A673 (cell line): ENCODE data around the gene PLXNA1. TPM values are rescaled to one million over a fixed set of nuclear protein-coding genes. Genes with fewer than 3 reads are reported as not detected.

Source experiments
- BruUV-seq: library from RNA; stranded (reverse); fragments of 400-500 nt; replicated peaks from 2 replicates; lab custom pipeline; 2021; lab: Mats Ljungman, UMichigan
- CTCF ChIA-PET: fragments of 300-600 bp; sonication (Branson Sonifier 250); formaldehyde crosslinking; loops from one replicate; lab custom pipeline; 2022; ENCODE audit warnings: antibody characterized with exemption; lab: Charles Lee
- POLR2A ChIA-PET: fragments of 300-600 bp; sonication (Branson Sonifier 250); formaldehyde crosslinking; loops from one replicate; lab custom pipeline; 2022; ENCODE audit warnings: antibody characterized with exemption; ENCODE audit not compliant: low non-redundant PET; lab: Charles Lee
- DNase-seq: peaks from one replicate; pipeline ENCODE4 v3.0.0-alpha.2; 2015; ENCODE audit warnings: low spot score
- H3K27ac ChIP-seq: fragments of 200-600 bp; sonication (generic); 2 replicates; pipeline ENCODE4 v1.5.1; 2016; ENCODE audit warnings: mixed run types, low read depth, mild to moderate bottlenecking, mixed read lengths, antibody characterized with exemption, low read length; ENCODE audit not compliant: poor library complexity, severe bottlenecking
- H3K27me3 ChIP-seq: fragments of 200-600 bp; sonication (generic); replicated peaks from 2 replicates; pipeline ENCODE4 v1.6.1; 2017; ENCODE audit warnings: mixed run types, low read depth, mild to moderate bottlenecking, mixed read lengths, antibody characterized with exemption, low read length; ENCODE audit not compliant: insufficient read depth, poor library complexity
- H3K36me3 ChIP-seq: fragments of 200-600 bp; sonication (generic); 2 replicates; pipeline ENCODE4 v1.6.1; 2016; ENCODE audit warnings: mixed run types, mild to moderate bottlenecking, mixed read lengths, antibody characterized with exemption, low read length; ENCODE audit not compliant: insufficient read depth, poor library complexity, severe bottlenecking
- H3K4me1 ChIP-seq: fragments of 200-600 bp; sonication (generic); 2 replicates; pipeline ENCODE4 v1.6.1; 2017; ENCODE audit warnings: mixed run types, mild to moderate bottlenecking, mixed read lengths, antibody characterized with exemption, low read length; ENCODE audit not compliant: insufficient read depth, poor library complexity, severe bottlenecking
- H3K4me3 ChIP-seq: fragments of 200-600 bp; sonication (generic); 2 replicates; pipeline ENCODE4 v1.5.1; 2016; ENCODE audit warnings: low read depth, mixed run types, mild to moderate bottlenecking, mixed read lengths, low read length; ENCODE audit not compliant: poor library complexity, severe bottlenecking
- H3K9me3 ChIP-seq: fragments of 200-600 bp; sonication (generic); 2 replicates; pipeline ENCODE4 v1.6.1; 2016; ENCODE audit warnings: mixed run types, low read depth, mild to moderate bottlenecking, mixed read lengths, antibody characterized with exemption, low read length; ENCODE audit not compliant: poor library complexity, severe bottlenecking
- CTCF ChIP-seq: fragments of 300-800, 200-600 bp; sonication (generic); conservative IDR thresholded peaks from 2 replicates; pipeline ENCODE4 v1.5.1; 2017; ENCODE audit warnings: low read depth, mild to moderate bottlenecking, antibody characterized with exemption, low read length, moderate library complexity, mixed read lengths
- EZH2 ChIP-seq: fragments of 200-600 bp; sonication (generic); IDR thresholded peaks from 2 replicates; pipeline ENCODE4 v1.6.1; 2017; ENCODE audit warnings: borderline replicate concordance, low read depth, mild to moderate bottlenecking, mixed read lengths, antibody characterized with exemption, low read length; ENCODE audit not compliant: poor library complexity, severe bottlenecking
- intact Hi-C: fragments of 100-400 bp; cut with micrococcal nuclease; formaldehyde crosslinking; loops from one replicate; pipeline ENCODE4 v1.10.0; 2022; ENCODE audit not compliant: unreplicated experiment
- total RNA-seq: library from RNA; stranded (reverse); gene quantifications from 2 replicates; pipeline ENCODE4 v1.2.3, GENCODE V29; 2021

The PLXNA1 gene
- total RNA-seq, 1 experiment from 2014 or later = 33.6 TPM

DNA sequence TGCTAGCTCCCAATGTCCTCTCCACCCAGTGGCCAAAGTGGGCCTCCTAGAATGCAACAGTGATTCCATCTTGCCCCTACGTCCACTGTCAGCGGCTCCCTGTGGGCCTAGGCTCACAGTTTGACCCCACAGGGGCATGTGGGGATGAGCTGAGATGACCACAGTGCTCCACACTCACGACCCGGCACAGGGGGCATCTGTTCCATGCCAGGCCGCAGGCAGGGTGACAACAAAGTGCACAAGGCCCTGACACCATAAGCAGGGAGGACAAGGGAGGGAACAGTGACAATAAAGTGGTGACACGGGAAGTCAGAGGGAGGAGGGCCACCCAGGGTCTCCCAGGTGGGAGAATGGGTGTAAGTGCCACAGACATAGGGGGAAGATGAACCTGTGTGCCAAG, 5.1 kb upstream of the PLXNA1 start:
- Histone ChIP-seq H3K9me3 (peaks cover 19% of the 10 kb centered on the region), H3K27me3 (no peaks in the 10 kb centered on the region), H3K4me3 (no peak overlapping the region), H3K36me3 (no peaks in the 10 kb centered on the region), H3K4me1 (no peaks in the 10 kb centered on the region), H3K27ac (no peak overlapping the region)
- no TSS peak for BruUV-seq
- TF ChIP-seq EZH2 (no peak), CTCF (no peak)
- POLR2A ChIA-PET = no interaction called here
- intact Hi-C loops = no loop called here
- DNase-seq = no peak
- CTCF ChIA-PET = no interaction called here

DNA sequence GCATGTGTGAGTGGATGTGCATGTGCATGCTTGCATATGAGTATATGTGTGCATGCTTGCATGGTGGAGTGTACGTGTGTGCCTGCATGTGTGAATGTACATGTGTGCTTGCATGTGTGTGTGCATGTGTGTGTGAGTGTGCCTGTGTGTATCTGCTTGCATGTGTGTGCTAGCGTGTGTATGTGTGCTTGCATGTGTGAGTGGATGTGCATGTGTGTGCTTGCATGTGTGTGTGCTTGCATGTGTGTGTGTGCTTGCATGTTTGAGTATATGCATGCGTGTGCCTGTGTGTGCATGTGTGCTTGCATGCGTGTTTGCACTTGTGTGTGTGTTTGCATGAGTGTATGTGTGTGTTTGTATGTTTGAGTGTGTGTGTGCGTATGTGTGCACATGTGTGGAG, 4.6 kb upstream of the PLXNA1 start:
- Histone ChIP-seq H3K9me3 (peaks cover 19% of the 10 kb centered on the region), H3K36me3 (no peaks in the 10 kb centered on the region), H3K27me3 (no peaks in the 10 kb centered on the region), H3K27ac (no peak overlapping the region), H3K4me1 (no peaks in the 10 kb centered on the region), H3K4me3 (no peak overlapping the region)
- TF ChIP-seq EZH2 (no peak), CTCF (no peak)
- ChIA-PET POLR2A (no interaction called here), CTCF (no interaction called here)
- intact Hi-C loops = no loop called here
- no TSS peak for BruUV-seq
- no peak for DNase-seq

DNA sequence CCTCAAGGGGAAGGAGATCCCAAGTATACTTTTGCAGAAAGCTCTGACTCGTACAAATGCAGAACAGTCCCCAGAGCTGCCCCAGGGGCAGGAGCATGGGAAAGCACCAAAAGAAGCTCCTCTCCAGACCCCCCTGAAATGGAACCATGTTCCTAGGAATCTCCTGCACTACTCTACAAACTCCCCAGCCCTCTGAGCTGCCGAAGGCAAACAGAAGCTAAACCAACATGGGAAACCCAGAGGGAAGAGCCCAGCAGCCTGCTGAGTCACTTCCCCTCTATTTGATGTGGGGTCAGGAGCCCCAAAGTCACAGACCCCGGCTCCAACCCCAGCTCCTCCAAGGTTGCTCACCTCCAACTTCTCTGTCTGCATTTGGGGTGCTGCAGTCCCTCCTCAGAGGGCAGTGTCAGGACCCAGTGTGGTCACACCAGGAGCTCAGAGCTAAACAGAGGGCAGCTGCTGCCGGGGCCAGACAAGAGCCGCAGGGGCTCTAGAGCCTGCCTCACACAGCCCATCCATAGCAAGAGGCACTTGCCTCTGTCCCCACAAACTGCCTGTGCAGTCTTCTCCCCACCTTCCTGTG, 3.8 kb upstream of the PLXNA1 start:
- no TSS peak for BruUV-seq
- ChIA-PET CTCF (no interaction called here), POLR2A (no interaction called here)
- intact Hi-C loops = no loop called here
- Histone ChIP-seq H3K4me3 (no peak overlapping the region), H3K4me1 (no peaks in the 10 kb centered on the region), H3K9me3 (peaks cover 14% of the 10 kb centered on the region), H3K27me3 (no peaks in the 10 kb centered on the region), H3K36me3 (no peaks in the 10 kb centered on the region), H3K27ac (no peak overlapping the region)
- TF ChIP-seq EZH2 (no peak), CTCF (no peak)
- no peak for DNase-seq
